NCI-H748 (cell line): ENCODE results near the gene TENM4.
"Not testable (repeated sequence)": the region's sequence is repeated elsewhere in the genome, so short reads cannot be mapped to it uniquely, and the experiment has no call there.

Experiments used
- DNase-seq: peaks from one replicate; lab custom pipeline; 2025; ENCODE audit not compliant: unreplicated experiment; lab: John Stamatoyannopoulos, UW

Gene TENM4

GRCh38 chr11:78833237-78833636, 607.6 kb downstream of the TENM4 start:
- no peak for DNase-seq

GRCh38 chr11:78832226-78832947, 608.4 kb downstream of the TENM4 start:
- no peak for DNase-seq

GRCh38 chr11:78831571-78831970, 609.3 kb downstream of the TENM4 start:
- DNase-seq, result no peak

- DNase-seq, result no peak
Observed at GRCh38 chr11:78830277-78830819, 610.5 kb downstream of the TENM4 start.

GRCh38 chr11:78829146-78829545, 611.7 kb downstream of the TENM4 start:
- no peak for DNase-seq

GRCh38 chr11:78828676-78829075, 612.2 kb downstream of the TENM4 start:
- no peak for DNase-seq

- not testable (repeated sequence) for DNase-seq
Observed at GRCh38 chr11:78827291-78827690, 613.5 kb downstream of the TENM4 start.

GRCh38 chr11:78825591-78826020, 615.2 kb downstream of the TENM4 start:
- DNase-seq, result no peak

- no peak for DNase-seq
Observed at GRCh38 chr11:78823588-78823987, 617.2 kb downstream of the TENM4 start.

- no peak for DNase-seq
Observed at GRCh38 chr11:78822931-78823423, 617.9 kb downstream of the TENM4 start.

- DNase-seq, result no peak
Observed at GRCh38 chr11:78821371-78822306, 619.2 kb downstream of the TENM4 start.

GRCh38 chr11:78820741-78821140, 620.1 kb downstream of the TENM4 start:
- no peak for DNase-seq

- DNase-seq, result no peak
Observed at GRCh38 chr11:78818201-78818600, 622.6 kb downstream of the TENM4 start.

- DNase-seq, result no peak
Observed at GRCh38 chr11:78815831-78816230, 625.0 kb downstream of the TENM4 start.

- peak; percentile 6 for DNase-seq
Observed at GRCh38 chr11:78812513-78813293, 628.1 kb downstream of the TENM4 start.

- DNase-seq, result no peak
Observed at GRCh38 chr11:78810559-78811009, 630.2 kb downstream of the TENM4 start.

GRCh38 chr11:78809931-78810541, 630.8 kb downstream of the TENM4 start:
- no peak for DNase-seq

GRCh38 chr11:78808923-78809322, 631.9 kb downstream of the TENM4 start:
- no peak for DNase-seq

- no peak for DNase-seq
Observed at GRCh38 chr11:78807351-78807750, 633.5 kb downstream of the TENM4 start.
